GM10266 (cell line): ENCODE measurements around the gene CEBPA.

Source experiments
- DNase-seq: peaks from one replicate; pipeline ENCODE4 v3.0.0; 2012; ENCODE audit errors: extremely low spot score
- CTCF ChIP-seq: IDR thresholded peaks from 2 replicates; pipeline ENCODE4 v1.5.1; 2012; ENCODE audit warnings: mild to moderate bottlenecking, low read depth; ENCODE audit not compliant: control insufficient read depth, insufficient read depth; ENCODE audit errors: missing control alignments

The CEBPA gene

GRCh38 chr19:33345163-33345562 is 42.8 kb upstream of the CEBPA start:
- TF ChIP-seq CTCF, result no peak
- DNase-seq, result no peak

GRCh38 chr19:33344573-33344925 is 42.2 kb upstream of the CEBPA start:
- DNase-seq, result no peak
- TF ChIP-seq CTCF, result no peak

GRCh38 chr19:33343859-33344572 is 41.7 kb upstream of the CEBPA start:
- no peak for TF ChIP-seq CTCF
- DNase-seq, result no peak

GRCh38 chr19:33343301-33343700 is 41.0 kb upstream of the CEBPA start:
- DNase-seq, result no peak
- no peak for TF ChIP-seq CTCF

GRCh38 chr19:33340991-33341390 is 38.7 kb upstream of the CEBPA start:
- DNase-seq, result no peak
- TF ChIP-seq CTCF, result no peak

- no peak for DNase-seq
- no peak for TF ChIP-seq CTCF
These were observed 37.0 kb upstream of the CEBPA start for GRCh38 chr19:33339016-33339984.

GRCh38 chr19:33335446-33335845 is 33.1 kb upstream of the CEBPA start:
- no peak for DNase-seq
- TF ChIP-seq CTCF, result no peak
